Mucosa of descending colon (tissue), 3 donors: ENCODE results near the gene FAM118A. TPM values are rescaled to one million over a fixed set of nuclear protein-coding genes. Genes with fewer than 3 reads are reported as not detected.

Experiments
- ATAC-seq: fragments of 200-7000 bp; cut with Tn5 transposase; one replicate; pipeline ENCODE4 v1.9.1; 2020; ENCODE audit warnings: mild to moderate bottlenecking, moderate library complexity
- DNase-seq, 3 donors: peaks; one replicate each; pipeline ENCODE4 v3.0.0-alpha.2; 2020
- H3K36me3 ChIP-seq: fragments of 200-600 bp; one replicate; pipeline ENCODE4 v1.8.0; 2021; ENCODE audit warnings: low read depth, mild to moderate bottlenecking
- H3K4me1 ChIP-seq: fragments of 200-600 bp; one replicate; pipeline ENCODE4 v1.8.0; 2021; ENCODE audit warnings: low read depth, mild to moderate bottlenecking
- H3K4me3 ChIP-seq: fragments of 200-600 bp; one replicate; pipeline ENCODE4 v1.8.0; 2021; ENCODE audit warnings: mild to moderate bottlenecking
- H3K9me3 ChIP-seq: fragments of 200-600 bp; one replicate; pipeline ENCODE4 v1.8.0; 2021; ENCODE audit warnings: mild to moderate bottlenecking
- intact Hi-C, 2 donors: fragments of 100-400 bp; cut with DNase I in 1 of 2; cut with micrococcal nuclease in 1 of 2; formaldehyde crosslinking; loops; one replicate each; pipeline versions ENCODE4 v1.11.0 to v1.11.1; 2022; cut with DNase I, micrococcal nuclease
- total RNA-seq, 3 donors: library from RNA; stranded (reverse); fragmentation: NEBNext Ultra II Directional in 2 of 3; extraction: Animal tissue kit (Norgen Biotek cat#: 25700) in 2 of 3; gene quantifications; one replicate each; pipeline versions ENCODE4 v1.2.1 to v1.2.4, GENCODE V29; 2021 to 2023
- TF ChIP-seq, protein P1 (sequence below): fragments of 200-600 bp; IDR thresholded peaks from one replicate; pipeline ENCODE4 v1.8.0; 2022; ENCODE audit warnings: antibody characterized with exemption, mild to moderate bottlenecking
- donor health status: DM: no; HTN: no; CAD: no; lungs with moderate emphysema.
- donor health status: DM: no; HTN: no; CAD: no.
- donor health status: DM: no; HTN: yes; CAD: no.

FAM118A gene
- total RNA-seq, 3 donors from 2014 or later, result 50.1 to 86.0 (median 55.1) TPM

GRCh38 chr22:45329530-45329936 is 19.8 kb downstream of the FAM118A start:
- Histone ChIP-seq H3K9me3 (no peaks in the 10 kb centered on the region), H3K4me1 (no peaks in the 10 kb centered on the region), H3K36me3 (no peaks in the 10 kb centered on the region), H3K4me3 (no peak overlapping the region)
- ATAC-seq, result peak; percentile 29
- DNase-seq, result no peak
- TF ChIP-seq, protein P1, sequence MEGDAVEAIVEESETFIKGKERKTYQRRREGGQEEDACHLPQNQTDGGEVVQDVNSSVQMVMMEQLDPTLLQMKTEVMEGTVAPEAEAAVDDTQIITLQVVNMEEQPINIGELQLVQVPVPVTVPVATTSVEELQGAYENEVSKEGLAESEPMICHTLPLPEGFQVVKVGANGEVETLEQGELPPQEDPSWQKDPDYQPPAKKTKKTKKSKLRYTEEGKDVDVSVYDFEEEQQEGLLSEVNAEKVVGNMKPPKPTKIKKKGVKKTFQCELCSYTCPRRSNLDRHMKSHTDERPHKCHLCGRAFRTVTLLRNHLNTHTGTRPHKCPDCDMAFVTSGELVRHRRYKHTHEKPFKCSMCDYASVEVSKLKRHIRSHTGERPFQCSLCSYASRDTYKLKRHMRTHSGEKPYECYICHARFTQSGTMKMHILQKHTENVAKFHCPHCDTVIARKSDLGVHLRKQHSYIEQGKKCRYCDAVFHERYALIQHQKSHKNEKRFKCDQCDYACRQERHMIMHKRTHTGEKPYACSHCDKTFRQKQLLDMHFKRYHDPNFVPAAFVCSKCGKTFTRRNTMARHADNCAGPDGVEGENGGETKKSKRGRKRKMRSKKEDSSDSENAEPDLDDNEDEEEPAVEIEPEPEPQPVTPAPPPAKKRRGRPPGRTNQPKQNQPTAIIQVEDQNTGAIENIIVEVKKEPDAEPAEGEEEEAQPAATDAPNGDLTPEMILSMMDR, result no peak
- intact Hi-C loops, result no loop called here

- TF ChIP-seq, protein P1, result no peak
Observed at GRCh38 chr22:45330548-45330947, 20.8 kb downstream of the FAM118A start.

GRCh38 chr22:45331486-45331885 is 21.8 kb downstream of the FAM118A start:
- Histone ChIP-seq H3K4me3 (no peak overlapping the region), H3K36me3 (no peaks in the 10 kb centered on the region), H3K4me1 (no peaks in the 10 kb centered on the region), H3K9me3 (no peaks in the 10 kb centered on the region)
- TF ChIP-seq, protein P1, result no peak
- no peak for DNase-seq
- ATAC-seq, result no peak
- intact Hi-C loops, result loop anchor here in 1 of 2 donors (10.0 kb wide), 1 partner anchor 103 kb away; no protein-coding TSS in a partner anchor

More at GRCh38 chr22:45330548-45330947, 20.8 kb downstream of the FAM118A start:
- H3K4me3 ChIP-seq, result no peak overlapping the region
- ATAC-seq (no peak), DNase-seq (no peak)
- H3K9me3 ChIP-seq, result no peaks in the 10 kb centered on the region
- no peaks in the 10 kb centered on the region for H3K36me3 ChIP-seq
- no peaks in the 10 kb centered on the region for H3K4me1 ChIP-seq
- intact Hi-C loops, result loop anchor here in 1 of 2 donors (10.0 kb wide), 1 partner anchor 104 kb away; no protein-coding TSS in a partner anchor

DNA sequence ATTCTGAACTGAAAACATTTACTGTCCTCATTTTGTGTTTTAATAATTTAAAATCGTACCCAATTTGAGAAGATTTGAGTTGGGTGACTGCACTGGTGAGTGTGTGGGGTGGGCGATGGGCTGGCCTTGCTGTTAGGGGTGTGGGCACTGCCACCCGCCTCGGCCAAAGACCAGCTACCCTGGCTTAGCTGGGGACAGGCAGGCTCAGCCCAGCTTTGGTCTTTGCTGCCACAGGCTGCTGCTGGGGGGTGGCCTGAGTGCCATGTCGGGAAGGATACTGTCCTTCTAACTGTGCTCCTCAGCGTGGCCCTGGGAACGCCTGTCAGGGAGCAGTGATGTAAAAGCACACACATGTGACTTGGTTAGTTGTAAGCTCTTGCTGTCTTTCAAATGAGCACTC is 22.3 kb downstream of the FAM118A start:
- no peaks in the 10 kb centered on the region for H3K36me3 ChIP-seq
- no peaks in the 10 kb centered on the region for H3K9me3 ChIP-seq
- no peak overlapping the region for H3K4me3 ChIP-seq
- intact Hi-C loops, result loop anchor here in 1 of 2 donors (10.0 kb wide), 1 partner anchor 103 kb away; no protein-coding TSS in a partner anchor
- no peaks in the 10 kb centered on the region for H3K4me1 ChIP-seq
- no peak for ATAC-seq
- TF ChIP-seq, protein P1, result no peak
- no peak for DNase-seq

- Histone ChIP-seq H3K36me3 (no peaks in the 10 kb centered on the region), H3K9me3 (no peaks in the 10 kb centered on the region), H3K4me1 (no peaks in the 10 kb centered on the region), H3K4me3 (no peak overlapping the region)
- DNase-seq, result no peak
- intact Hi-C loops, result loop anchor here in 1 of 2 donors (10.0 kb wide), 1 partner anchor 101 kb away; no protein-coding TSS in a partner anchor
- TF ChIP-seq, protein P1, result no peak
- ATAC-seq, result no peak
Observed at GRCh38 chr22:45334068-45334467, 24.3 kb downstream of the FAM118A start.
